ENCODE data around the gene NAT16. TPM values are rescaled to one million over a fixed set of nuclear protein-coding genes. Genes with fewer than 3 reads are reported as not detected.

NAT16 gene
- total and polyA plus RNA-seq, 2 of the 8 experiments (the other 6 are each of a cell fraction or from before 2014, with no cell fraction given) = 0.26 to 0.84 TPM

DNA sequence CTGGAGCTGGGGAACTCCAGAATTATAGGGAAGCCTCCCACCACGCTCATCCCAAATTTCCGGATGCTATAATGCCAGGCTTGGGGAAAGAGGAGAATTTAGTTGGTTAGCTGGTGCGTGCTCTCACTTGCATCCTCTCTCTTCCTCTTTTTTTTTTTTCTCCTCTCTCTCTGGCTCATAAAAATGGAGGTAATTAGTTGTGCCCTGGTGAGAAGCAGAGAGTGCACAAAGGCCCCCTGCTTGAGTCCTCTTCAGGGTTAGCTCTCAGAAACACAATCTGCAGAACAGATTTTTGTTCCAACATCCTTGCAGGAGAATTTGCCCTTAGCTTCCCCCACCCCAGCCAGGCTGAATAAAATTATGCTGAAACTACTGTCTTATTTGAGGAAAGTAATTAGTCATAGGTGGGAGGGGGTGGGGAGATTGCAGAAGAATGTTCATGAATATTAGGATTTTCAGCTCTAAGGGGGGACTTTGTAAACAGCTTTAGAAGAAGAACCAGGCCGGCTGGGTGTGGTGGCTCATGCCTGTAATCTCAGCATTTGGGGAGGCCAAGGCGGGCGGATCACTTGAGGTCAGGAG is 45.6 kb downstream of the NAT16 start:
- Histone ChIP-seq H3K79me2 (ENCODE audit: control insufficient read depth in 1 of 2, insufficient read depth in 2 of 2, low read length in 2 of 2) (no peaks in the 10 kb centered on the region), H3K79me1 (ENCODE audit: low read depth, low read length) (no peaks in the 10 kb centered on the region), H3K4me1 (replicated peaks in 1 of 4; ENCODE audit: control insufficient read depth in 3 of 4, insufficient read depth in 4 of 4, low read length in 3 of 4) (peaks cover 2 to 14% (median 6%) of the 10 kb centered on the region in 4 experiments; a peak in 6 of 7 replicates), H4K5ac (ENCODE audit: insufficient read length, low read depth, low read length) (no peak overlapping the region), H2BK5ac (ENCODE audit: low read depth, low read length) (no peak overlapping the region), H2BK20ac (ENCODE audit: low read length) (no peak overlapping the region), H3K14ac (ENCODE audit: insufficient read length) (no peak overlapping the region), H3K23me2 (ENCODE audit: low read depth, low read length) (no peaks in the 10 kb centered on the region), H2BK12ac (ENCODE audit: low read depth, low read length) (no peak overlapping the region), H3K27me3 (replicated peaks in 1 of 4; ENCODE audit: control insufficient read depth in 3 of 4, extremely low read depth in 1 of 4, insufficient read depth in 3 of 4, low read length in 3 of 4) (peaks cover 0 to 2% (median 0%) of the 10 kb centered on the region in 4 experiments; a peak in 1 of 7 replicates), H2BK120ac (replicated peaks; ENCODE audit: low read depth, low read length) (no peak overlapping the region), H3K23ac (ENCODE audit: insufficient read length) (no peak overlapping the region), H3K9ac (replicated peaks in 1 of 4; ENCODE audit: extremely low read depth in 1 of 4, low read depth in 3 of 4, low read length in 3 of 4) (no peak overlapping the region), H4K8ac (ENCODE audit: extremely low read depth, insufficient read depth, low read length) (no peak overlapping the region), H3K18ac (ENCODE audit: extremely low read depth, low read length) (no peak overlapping the region; the same call in 1 of the 2 replicates), H2AFZ (ENCODE audit: low read length) (no peak overlapping the region), H3K4me3 (ENCODE audit: extremely low read depth in 1 of 4, insufficient read depth in 2 of 4, low read depth in 3 of 4, low read length in 4 of 4) (no peak overlapping the region; a peak in 2 of 8 replicates), H2BK15ac (ENCODE audit: low read length) (no peak overlapping the region), H4K20me1 (replicated peaks in 1 of 2; ENCODE audit: control insufficient read depth in 1 of 2, insufficient read depth in 2 of 2, low read length in 2 of 2) (no peaks in the 10 kb centered on the region), H2AK5ac (ENCODE audit: low read depth, low read length) (no peak overlapping the region), H3K56ac (replicated peaks; ENCODE audit: insufficient read length, low read depth, low read length) (no peak overlapping the region), H3K4me2 (ENCODE audit: insufficient read depth in 1 of 2, low read depth in 2 of 2, low read length in 2 of 2) (peak overlapping the region in 1 of 2 experiments; percentile 15; a peak in 2 of 4 replicates), H3K9me3 (ENCODE audit: insufficient read depth in 2 of 2, low read depth in 1 of 2, low read length in 1 of 2) (no peaks in the 10 kb centered on the region), H3K36me3 (ENCODE audit: control insufficient read depth in 2 of 4, insufficient read depth in 4 of 4, low read length in 3 of 4) (no peaks in the 10 kb centered on the region), H4K91ac (replicated peaks; ENCODE audit: insufficient read length, low read length) (no peak overlapping the region), H3K4ac (replicated peaks; ENCODE audit: insufficient read length, low read depth, low read length) (peak overlapping the region; percentile 14), H3K27ac (ENCODE audit: low read depth, low read length) (no peak overlapping the region)
- TF ChIP-seq, protein P1, sequence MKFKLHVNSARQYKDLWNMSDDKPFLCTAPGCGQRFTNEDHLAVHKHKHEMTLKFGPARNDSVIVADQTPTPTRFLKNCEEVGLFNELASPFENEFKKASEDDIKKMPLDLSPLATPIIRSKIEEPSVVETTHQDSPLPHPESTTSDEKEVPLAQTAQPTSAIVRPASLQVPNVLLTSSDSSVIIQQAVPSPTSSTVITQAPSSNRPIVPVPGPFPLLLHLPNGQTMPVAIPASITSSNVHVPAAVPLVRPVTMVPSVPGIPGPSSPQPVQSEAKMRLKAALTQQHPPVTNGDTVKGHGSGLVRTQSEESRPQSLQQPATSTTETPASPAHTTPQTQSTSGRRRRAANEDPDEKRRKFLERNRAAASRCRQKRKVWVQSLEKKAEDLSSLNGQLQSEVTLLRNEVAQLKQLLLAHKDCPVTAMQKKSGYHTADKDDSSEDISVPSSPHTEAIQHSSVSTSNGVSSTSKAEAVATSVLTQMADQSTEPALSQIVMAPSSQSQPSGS (IDR thresholded peaks at IDR 0.05; ENCODE audit: low read length) = no peak
- no peak for TF ChIP-seq FOSL1 (IDR thresholded peaks at IDR 0.05; ENCODE audit: insufficient read depth, low read depth, low read length)
- POLR2A ChIA-PET (ENCODE audit: partially characterized antibody) = interaction anchor here (0.6 to 1.8 kb wide), 4 partner anchors 10 to 656 kb away, joined by 3 to 8 read pairs (median 4); partner anchors contain the start of gene TSC22D4
- WGBS, 2 experiments (ENCODE audit: extremely low coverage in 1 of 2, insufficient coverage in 1 of 2, insufficient read length in 1 of 2, insufficient replicate concordance in 2 of 2, low coverage in 1 of 2, low lambda C conversion rate in 2 of 2, missing lambda C conversion rate in 1 of 2) = 85% methylated on average over 5 of the region's 6 CpGs; no CpG with 5 or more reads in 1 of the 2 experiments
- DNase-seq (ENCODE audit: low read depth in 1 of 2, low spot score in 2 of 2) = no peak
- FAIRE-seq = no peak
- CTCF ChIA-PET (ENCODE audit: partially characterized antibody) = interaction anchor here (0.7 to 9.0 kb wide), 10 partner anchors 9 to 245 kb away, joined by 3 to 80 read pairs (median 3); partner anchors contain the start of genes MUC3A, SERPINE1 and UFSP1

Data from H1 (cell line).